GM15510 (cell line): ENCODE measurements around the gene NFIX.

Experiments
- POLR2A ChIP-seq: IDR thresholded peaks from 3 replicates; pipeline ENCODE4 v1.6.1; 2011; ENCODE audit warnings: borderline replicate concordance; ENCODE audit not compliant: insufficient read length; ENCODE audit errors: extremely low read depth

NFIX gene

GRCh38 chr19:13094106-13094504 lies 98.8 kb downstream of the NFIX start:
- no peak for TF ChIP-seq POLR2A

GRCh38 chr19:13094771-13095392 lies 99.6 kb downstream of the NFIX start:
- no peak for TF ChIP-seq POLR2A

GRCh38 chr19:13095393-13095784 lies 100.1 kb downstream of the NFIX start:
- no peak for TF ChIP-seq POLR2A

GRCh38 chr19:13095934-13096927 lies 101.0 kb downstream of the NFIX start:
- TF ChIP-seq POLR2A, result no peak

GRCh38 chr19:13097033-13097462 lies 101.8 kb downstream of the NFIX start:
- TF ChIP-seq POLR2A, result no peak

GRCh38 chr19:13097463-13098258 lies 102.4 kb downstream of the NFIX start:
- no peak for TF ChIP-seq POLR2A

GRCh38 chr19:13098277-13099072 lies 103.2 kb downstream of the NFIX start:
- no peak for TF ChIP-seq POLR2A

- TF ChIP-seq POLR2A, result peak; percentile 51
Measured at GRCh38 chr19:13099073-13099999, 104.1 kb downstream of the NFIX start.

- no peak for TF ChIP-seq POLR2A
Measured at GRCh38 chr19:13100031-13100588, 104.8 kb downstream of the NFIX start.

- no peak for TF ChIP-seq POLR2A
Measured at GRCh38 chr19:13100841-13101589, 105.7 kb downstream of the NFIX start.

GRCh38 chr19:13101590-13102415 lies 106.5 kb downstream of the NFIX start:
- TF ChIP-seq POLR2A, result no peak

- no peak for TF ChIP-seq POLR2A
Measured at GRCh38 chr19:13102416-13102665, 107.1 kb downstream of the NFIX start.
